AG08395 (cell line): ENCODE measurements around the gene IARS1.

ENCODE experiments used
- DNase-seq: peaks from one replicate; pipeline ENCODE4 v3.0.0; 2012; ENCODE audit warnings: mixed read lengths, low spot score

The IARS1 gene

DNA sequence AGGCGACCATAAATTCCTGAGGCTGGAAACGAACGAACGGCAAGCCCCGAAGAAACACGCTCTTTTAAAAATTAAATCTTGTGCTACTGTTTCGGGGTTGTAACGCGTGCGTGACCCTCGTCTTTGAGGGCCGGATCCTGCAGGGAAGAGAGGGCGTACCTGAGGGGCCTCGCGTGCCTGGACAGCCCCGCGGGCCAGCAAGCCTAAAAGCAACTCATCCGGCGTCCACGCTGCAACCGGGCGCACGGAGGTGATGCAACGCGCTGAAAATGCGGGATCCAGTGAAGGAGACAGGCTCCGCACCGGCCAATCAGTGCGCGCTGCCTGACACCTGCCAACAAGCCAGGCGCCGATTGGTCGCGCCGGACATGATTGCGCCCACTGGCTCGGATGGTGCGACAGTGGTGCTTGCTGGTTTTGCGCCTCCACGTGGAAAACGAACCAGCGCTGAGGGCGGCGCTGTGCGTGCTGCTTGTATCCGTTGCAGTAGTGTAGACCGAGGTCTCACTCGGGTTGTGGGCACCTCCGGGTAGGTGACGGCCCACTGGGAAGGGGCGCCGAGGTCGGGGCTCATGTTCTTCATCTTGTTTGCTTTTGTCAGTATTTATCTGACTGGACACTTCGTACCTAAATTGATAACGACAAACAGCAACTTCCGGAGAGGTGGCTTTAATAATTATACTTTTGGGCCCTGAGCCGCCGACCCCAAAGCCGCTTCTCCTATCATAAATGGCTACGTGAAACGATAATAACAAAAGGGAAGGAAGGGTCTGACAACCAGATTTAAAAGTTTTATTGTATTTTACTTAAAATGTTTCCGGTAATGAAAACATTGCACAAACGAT is at the start of gene IARS1:
TSS of gene IARS1 (minus strand) at position 246 of the 845 bp plus-strand sequence. CDS start 4,278 bp downstream, outside the sequence.
- DNase-seq = peak; percentile 99

DNA sequence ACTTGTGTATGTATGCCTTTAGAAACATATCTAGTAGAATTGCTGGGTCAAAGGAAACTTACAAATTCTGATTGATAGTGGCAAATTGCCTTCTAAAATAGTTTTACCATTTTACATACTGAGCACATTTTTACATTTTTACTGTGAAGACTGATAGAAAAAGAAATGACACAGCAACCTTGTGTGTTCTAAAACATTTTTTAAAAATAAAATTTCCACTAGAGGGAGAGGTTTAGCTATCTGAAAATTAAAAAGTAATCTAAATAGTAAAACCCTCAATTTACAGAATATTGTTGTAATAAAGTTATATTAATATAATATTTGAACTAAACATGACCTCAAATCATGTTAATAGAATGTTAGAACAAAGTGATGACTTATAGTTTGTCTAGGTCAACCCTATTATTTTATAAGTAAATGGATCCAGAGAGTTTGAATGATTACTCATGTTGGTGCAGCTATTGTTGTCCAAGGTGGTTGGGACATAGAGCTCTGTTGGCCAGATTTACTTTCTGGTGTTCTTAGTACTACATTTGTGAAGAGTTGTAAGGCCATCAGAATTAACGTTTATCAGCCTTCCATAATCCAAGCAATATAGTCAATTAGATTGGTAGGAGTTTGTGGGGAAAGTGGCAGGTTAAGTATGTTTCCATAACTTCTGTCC is 49.5 kb upstream of the IARS1 start:
- peak; percentile 31 for DNase-seq

DNA sequence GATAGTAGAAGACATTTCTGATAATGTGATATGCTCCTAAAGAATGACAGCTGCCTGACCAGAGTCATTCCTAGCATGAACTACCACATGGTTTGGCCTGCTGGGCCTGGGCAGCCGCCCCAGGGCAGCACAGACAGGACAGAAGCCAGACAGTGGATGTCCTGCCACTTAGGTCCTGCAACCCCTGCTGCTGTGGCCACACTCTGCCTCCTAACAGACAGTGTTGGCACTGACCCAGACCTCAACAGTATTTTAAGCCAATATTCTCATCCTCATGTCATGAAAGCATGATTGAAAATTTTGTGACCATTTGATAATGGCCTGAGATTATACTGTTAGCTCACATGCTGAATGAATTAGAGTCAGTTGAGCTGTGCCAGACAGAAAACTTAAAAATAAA is 48.1 kb upstream of the IARS1 start:
- no peak for DNase-seq

DNA sequence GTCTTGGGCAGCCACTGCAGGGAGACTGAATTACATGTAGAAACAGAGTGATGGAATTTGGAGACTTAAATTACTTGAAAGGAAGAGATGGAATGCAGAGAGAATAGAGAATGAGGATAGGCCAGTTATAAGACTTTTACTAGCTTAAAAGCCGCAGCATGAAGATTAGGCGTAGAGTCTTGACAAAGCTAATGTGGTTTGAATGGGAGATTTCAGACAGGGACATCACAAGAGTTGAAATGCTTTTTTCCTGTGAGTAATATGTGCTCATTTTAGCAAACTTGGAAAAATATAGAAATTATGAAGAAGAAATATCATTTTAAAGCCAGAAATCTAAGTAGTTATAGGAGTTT is 39.8 kb upstream of the IARS1 start:
- no peak for DNase-seq

DNA sequence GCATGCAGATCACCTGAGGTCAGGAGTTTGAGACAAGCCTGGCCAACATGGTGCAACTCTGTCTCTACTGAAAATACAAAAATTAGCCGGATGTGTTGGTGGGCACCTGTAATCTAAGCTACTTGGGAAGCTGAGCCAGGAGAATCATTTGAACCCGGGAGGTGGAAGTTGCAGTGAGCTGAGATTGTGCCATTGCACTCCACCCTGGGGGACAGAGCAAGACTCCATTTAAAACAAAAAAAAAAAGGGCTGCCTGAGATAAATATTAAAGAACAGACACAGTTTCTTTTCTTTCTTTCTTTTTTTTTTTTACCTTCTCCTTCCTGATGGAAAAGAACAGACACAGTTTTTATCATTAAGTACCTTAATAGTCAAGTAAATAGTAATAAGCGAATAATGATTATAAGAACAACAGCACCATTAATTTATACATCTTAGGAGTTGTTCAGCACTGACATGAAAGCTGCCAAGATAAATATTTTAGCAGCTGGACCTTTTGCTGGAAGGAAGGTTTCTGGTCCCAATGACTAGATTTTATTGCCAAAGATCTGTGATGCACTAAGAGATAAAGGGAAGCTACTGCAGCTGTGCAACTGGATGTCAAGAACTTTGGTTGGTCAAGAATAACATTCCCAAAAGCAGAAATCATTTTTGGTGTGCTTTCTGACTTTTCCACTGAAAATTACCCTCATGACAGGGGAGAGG is 39.2 kb upstream of the IARS1 start:
- no peak for DNase-seq

DNA sequence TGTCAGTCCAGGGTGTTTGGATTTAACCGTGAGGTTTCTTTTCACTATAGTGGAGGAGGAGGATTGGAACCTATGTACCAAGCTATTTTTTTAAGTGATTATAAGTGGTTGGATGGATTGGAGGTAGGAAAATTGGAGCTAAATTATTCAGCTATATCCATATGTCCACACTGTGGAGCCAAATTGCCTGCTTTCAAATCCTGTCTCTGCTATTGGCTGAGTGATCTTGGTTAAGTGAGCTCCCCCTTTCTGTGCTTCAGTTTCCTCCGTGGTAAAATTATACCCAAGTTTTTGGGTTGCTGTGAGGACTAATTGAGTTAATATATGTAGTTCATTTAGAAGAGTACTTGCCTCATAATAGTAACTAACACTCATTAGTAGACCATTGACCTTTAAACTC is 34.7 kb upstream of the IARS1 start:
- peak; percentile 42 for DNase-seq

DNA sequence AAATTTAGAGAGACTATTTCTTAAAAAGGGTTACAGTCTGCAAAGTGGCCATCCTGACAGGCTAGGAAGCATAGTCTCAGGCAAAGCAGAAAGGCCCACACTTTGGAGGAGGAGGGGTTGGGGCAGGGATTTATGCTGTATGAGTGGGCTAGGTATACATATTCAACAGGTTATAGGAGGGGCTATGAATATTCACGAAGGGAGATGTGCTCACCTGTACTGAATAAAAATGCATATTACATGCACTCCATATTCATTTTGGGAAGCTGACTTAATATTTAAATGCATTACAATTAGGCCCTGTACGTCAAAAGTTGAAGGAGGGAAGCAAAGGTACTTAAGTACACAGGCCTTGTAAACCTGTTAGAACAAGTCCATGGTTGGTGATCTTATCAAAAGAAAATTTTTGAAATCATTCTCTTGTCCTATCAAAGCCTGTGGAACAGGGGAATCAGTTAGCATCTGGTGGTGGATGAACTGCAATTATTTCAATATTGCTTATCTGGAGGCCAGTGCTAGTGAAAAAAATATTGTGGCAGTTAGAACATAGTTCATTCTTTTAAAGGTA is 33.9 kb upstream of the IARS1 start:
- DNase-seq = no peak

DNA sequence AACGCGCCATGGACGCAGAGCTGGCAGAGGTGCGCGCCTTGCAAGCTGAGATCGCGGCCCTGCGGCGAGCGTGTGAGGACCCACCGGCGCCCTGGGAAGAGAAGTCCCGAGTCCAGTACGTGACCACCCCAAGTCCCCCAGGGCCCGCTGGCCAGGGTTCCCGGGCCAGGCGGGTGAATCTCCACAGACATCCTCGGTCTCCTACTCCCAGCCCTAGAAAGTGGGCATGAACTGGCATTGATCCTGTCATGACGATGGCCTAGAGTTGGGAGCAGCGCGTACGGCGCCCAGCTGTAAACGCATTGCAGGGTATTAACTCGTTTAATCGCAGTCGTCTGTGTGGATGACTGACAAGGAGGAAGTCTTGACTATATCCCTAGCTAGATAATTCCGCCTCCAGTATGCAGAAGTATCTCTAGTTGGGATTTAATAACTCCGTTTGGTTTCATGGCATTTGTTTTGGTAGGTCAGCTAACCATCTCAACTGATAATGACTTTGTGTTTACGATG is 32.5 kb upstream of the IARS1 start:
- DNase-seq = peak; percentile 4

DNA sequence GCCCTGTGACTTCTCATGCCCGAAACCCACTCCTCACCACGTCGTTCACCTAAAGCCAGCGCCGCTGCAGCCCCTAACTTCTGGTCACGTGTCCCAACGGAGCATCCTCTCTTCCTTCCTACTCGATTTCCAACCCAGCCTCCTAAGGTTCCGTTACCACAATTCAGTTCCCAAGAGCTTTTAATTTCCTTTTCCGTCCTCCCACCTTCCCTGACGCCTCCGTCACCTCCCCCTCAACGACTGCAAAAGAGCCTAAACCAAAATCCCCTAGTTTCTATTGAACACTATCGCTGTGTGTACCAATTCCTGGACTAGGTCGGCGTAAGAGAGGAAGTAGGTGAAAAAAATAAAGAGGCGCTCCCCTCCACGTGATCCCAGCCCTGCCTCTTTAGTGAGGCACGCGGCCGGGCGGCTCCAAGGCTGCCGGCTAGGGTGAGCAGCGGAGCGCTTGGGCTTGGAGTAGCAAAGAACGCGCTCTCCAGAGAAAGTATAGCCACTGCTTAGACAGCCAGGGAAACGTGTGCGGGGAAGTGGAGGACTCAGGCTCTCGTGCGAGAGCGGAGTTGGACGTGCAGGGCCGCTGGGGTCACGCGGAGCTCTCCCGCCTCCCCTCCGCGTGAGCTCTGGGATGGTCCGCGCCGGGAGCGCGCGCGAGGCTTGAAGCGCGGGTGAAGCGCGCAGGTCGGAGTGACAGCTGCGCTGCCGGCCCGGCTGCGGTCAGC is 31.9 kb upstream of the IARS1 start, which contains the start of the genes CENPP and NOL8:
TSS of gene CENPP (plus strand) at position 685 of the 722 bp plus-strand sequence.
TSS of gene NOL8 (minus strand) at position 82 of the 722 bp plus-strand sequence. CDS start 1,189 bp downstream, outside the sequence.
- peak; percentile 92 for DNase-seq

DNA sequence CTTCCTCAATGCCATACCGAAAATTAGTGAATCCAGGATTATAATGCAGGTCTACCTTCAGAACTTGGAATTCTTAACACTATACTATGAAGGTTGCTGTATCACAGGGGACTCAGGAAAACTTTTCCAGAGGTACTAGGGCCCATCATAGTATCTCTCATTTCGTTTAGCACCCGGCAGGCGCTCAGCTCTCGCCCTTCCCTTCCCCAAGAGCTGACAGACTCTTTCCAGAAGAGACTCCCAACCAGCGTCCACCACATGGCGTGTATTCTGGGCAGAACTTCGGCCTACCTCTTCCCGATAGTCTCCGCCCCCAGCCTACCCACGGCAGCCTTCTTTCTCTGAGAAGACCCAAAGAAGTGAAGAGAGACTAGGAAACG is 31.4 kb upstream of the IARS1 start:
- no peak for DNase-seq

DNA sequence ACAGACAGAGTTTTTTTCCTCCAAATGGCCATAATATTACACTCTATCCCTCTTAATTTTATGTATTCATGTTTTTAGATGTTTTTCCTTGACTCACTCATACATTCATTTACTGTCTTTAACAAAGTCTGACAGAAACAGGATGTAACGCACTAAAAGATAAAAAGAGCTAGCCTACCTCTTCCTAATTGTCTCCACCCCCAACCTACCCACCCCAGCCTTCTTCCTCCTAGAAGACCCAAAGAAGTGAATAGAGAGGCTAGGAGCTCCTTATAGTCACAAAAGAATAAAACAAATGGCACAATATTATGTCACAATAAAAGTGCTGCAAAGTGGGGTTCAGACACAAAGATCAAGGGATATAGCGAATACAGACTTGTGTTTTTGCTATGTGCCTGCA is 30.9 kb upstream of the IARS1 start:
- DNase-seq = no peak

DNA sequence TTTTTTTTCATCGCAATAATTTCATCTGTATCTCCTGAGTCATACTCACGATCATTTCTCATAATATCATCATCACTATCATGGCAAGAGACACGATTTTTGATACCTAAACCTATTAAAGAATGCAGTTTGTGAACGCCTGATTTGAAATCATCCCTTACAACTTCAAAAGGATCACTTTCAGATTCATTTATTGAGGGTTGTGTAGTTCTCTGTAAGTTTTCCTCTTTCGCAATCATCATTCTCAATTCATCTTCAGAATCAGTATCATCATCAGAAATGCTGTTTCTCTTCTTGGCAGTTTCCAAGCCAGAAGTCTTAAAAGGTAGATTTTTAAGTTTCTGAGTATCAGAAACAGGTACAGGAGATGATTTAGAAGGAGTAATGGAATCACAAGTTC is 22.0 kb upstream of the IARS1 start:
- no peak for DNase-seq

DNA sequence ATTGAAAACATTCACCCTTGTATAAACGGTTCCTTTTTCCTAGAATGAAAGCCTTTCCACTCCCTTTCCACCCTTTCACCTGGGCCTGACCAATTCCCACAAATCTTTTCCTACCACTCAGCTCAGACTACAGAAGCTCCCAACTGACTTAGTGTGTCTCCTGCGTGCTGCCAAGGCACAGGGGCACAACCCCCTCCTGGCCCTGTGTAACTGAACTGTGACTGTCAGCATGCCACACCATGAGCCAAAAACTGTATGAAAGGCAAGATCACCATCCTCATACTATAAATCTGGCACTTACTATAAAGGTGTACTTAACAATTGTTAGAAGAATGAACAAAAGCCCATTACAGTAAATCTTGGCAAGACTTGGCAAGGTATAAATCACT is 20.1 kb upstream of the IARS1 start:
- no peak for DNase-seq

DNA sequence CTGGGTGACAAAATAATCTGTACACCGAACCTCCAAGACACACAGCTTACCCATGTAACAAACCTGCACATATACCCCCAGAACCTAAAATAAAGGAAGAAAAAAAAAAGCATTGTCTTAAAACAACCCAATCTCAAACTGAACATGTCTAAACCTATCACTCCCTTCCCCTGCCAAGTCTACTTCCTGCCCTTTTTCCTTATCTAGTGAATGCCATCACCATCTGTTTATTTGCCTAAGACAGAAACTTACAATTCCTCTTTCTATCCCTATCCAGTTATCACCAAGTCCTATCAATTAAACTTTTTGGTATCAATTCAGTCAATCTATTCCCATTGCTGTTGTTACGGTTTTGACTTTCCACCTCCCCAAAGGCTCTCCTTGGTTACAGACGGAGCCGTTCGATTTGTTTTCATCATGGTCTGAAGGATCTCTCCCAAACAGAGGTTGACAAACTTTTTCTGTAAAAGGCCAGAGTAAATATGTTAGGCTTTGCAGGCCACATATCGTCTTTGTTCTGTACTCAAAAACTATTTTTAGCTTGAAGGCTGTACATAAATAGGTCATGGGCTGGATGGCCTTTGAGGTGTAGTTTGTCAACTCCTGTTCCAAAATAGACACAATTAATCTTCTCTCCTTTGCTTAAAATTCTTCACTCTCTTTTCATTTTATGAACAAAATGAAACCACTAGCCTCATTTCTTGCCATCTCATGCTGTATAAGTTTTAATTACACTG is 19.6 kb upstream of the IARS1 start:
- no peak for DNase-seq

DNA sequence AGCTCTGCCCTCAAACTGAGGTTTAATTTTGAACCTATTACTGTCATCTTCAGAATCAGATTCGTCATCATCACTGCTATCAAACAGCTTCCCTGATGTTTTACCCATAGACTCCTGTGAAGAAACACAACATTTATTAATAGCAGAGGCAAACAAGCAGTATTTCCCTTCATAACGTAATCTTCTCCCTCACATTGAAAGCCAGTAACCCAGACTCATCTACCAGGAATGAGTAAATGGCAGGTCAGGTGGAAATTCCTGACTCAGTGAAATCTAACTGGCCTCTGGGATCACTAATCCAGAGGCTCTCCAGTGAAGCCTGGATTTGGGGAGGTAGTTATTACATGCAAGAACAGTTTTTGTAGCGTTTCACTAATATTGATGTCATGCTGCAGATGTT is 17.1 kb upstream of the IARS1 start:
- DNase-seq = no peak

DNA sequence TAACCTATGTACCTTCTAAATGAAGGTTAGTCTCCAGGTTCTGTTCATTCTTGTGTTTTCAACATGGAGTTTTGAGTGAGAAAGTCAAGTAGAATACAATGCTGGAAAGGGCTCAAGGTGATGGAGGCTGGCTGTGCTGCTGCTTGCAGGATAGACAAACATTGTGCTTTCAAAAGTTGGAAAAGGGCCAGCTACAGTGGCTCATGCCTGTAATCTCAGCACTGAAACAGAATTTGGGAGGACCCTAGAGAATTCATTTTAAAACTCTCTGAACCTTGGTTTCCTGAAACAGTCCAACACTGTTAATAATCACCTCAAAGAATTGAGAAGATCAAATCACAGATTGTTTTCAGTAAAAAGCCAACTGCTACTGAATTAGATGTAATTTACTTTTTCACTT is 15.4 kb upstream of the IARS1 start:
- DNase-seq = no peak

DNA sequence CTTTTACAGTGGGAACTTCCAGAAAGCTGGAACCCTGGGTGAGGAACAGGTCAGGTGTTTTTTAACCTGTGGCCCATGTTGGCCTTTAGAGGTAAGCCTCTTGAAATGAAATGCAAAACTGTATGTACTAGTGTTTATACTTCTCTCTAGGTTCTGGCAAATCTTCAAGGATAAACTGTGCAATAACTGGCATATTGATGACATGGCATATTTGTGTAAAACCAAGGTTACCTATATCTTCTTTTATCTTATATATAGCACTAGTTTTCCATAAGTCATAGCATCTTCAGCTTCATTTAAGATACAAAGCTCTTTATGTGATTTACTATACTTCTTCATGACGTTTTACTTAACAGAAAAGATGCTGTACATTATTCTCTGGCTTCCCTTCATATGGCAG is 7.4 kb upstream of the IARS1 start:
- DNase-seq = no peak

DNA sequence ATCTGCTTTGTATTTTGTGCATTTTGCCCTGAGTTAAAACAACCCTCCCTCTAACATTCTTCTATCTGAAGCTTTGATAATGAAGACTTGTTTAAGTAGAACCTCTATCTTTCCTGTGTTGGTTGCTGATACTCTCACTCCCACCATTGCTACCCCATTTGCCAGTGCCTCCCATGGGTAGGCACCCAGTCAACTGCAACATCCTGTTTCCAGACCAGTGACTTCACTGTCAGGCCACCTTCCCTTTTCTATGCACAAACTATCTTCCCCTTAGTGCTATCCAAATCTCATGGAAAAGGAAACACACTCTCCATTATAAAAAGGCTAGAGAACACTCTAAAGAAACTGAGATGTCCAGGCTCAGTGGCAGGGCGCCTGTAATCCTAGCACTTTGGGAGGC is 5.6 kb upstream of the IARS1 start:
- no peak for DNase-seq

DNA sequence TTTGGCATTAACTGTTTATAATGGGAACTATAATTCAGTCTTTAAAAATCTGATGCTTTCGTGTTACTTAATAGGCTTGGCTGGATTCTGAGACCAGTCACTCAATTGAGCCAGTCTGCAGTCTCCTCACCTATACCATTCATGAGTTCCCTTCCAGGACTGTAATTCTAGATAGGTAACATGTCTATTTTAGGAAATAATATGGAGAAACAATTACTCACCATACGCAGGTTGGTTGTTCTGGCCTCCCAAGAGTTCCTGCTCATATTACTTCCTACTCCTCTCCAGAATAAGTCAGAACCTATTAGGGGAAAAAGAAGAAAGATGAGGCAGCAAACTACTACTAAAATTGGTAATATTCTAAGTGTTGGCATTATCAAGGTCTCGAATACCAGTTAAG is 4.5 kb upstream of the IARS1 start:
- no peak for DNase-seq

DNA sequence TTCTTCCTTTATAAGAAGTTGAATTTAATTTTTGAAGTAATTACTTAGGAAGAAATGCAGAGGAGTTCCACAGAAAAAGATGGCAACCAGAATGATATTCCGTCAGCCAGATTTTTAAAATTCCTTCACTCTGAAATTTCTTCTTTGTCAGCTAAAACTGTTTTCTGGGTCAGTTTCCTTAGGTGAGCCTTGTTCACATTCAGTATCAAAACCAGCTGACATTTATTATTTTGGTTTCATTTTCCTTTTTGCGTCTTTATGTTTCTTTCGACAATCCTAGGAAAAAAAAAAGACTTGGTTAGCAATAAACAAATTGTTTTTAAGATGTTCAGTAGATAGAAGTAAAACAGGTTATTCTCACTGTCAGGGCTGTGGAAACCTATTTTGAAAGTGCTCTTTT is 4.1 kb upstream of the IARS1 start:
- no peak for DNase-seq

DNA sequence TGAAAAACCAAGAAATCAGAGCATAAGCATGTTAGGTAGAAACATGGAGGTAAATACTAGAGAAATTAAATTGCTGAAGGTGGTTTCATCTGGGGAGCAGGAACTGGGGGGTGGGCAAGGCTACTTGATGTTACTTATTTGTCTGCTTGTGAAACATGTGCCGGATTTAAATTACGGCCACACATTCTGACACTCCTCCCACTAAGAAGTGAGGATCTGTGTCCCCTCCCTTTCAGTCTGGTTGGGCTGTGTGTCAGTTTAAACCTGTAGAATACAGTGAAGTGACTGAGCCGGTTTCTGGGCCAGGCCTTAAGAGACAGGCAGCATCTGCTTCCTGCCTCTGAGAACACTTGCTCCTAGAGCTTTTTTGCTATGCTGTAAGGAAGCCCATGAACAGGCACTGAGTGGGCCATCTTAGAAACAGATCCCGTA is 2.3 kb upstream of the IARS1 start:
- no peak for DNase-seq
